ENCODE results near the gene SYCE3. TPM values are rescaled to one million over a fixed set of nuclear protein-coding genes. Genes with fewer than 3 reads are reported as not detected.

Gene SYCE3
- total and polyA plus RNA-seq, 2 donors (not counting 3 experiments of a cell fraction or from before 2014, with no cell fraction given): not detected

DNA sequence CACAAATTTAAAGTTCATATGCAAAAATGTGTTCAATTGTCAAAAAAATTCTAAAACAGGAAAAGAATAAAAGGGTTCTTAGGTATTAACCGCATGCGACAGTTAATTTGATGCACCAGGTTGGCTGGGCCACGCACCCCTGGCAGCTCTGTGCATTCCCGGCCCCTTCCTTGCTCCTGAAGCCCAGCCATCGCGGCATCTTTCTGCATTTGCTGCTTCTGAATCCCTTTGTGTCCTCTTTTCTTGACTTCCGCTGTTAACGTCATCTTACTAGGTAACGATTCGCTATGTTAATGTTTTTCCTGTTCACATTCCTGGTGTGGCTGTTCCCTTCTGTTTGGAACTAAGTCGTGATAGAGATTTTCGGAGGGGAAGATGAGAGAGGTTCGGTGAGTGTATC is 25.0 kb downstream of the SYCE3 start:
- Histone ChIP-seq H3K9ac (replicated peaks; ENCODE audit: extremely low read depth, insufficient read depth, low read length) (no peak overlapping the region), H3K79me2 (ENCODE audit: control insufficient read depth, insufficient read depth, low read length) (no peaks in the 10 kb centered on the region), H3K4me2 (ENCODE audit: insufficient read depth, low read length) (no peak overlapping the region), H3K4me1 (ENCODE audit: control insufficient read depth, extremely low read depth, insufficient read depth, low read length) (no peaks in the 10 kb centered on the region), H4K20me1 (replicated peaks; ENCODE audit: control insufficient read depth, extremely low read depth, insufficient read depth, low read length) (no peaks in the 10 kb centered on the region), H3K9me3 (replicated peaks; ENCODE audit: control insufficient read depth, insufficient read depth, low read length) (no peaks in the 10 kb centered on the region), H3K27me3 (ENCODE audit: control insufficient read depth in 2 of 2, insufficient read depth in 2 of 2, low read length in 2 of 2) (peaks cover 0 to 1% of the 10 kb centered on the region in 2 experiments), H3K9me1 (replicated peaks; ENCODE audit: control insufficient read depth, extremely low read depth, insufficient read depth, low read length) (no peaks in the 10 kb centered on the region), H2AFZ (ENCODE audit: low read depth, low read length) (no peak overlapping the region), H3K4me3 (replicated peaks in 1 of 3; ENCODE audit: insufficient read depth in 1 of 3, low read depth in 1 of 3, low read length in 3 of 3) (no peak overlapping the region), H3K27ac (ENCODE audit: insufficient read depth, low read depth, low read length) (no peak overlapping the region), H3K36me3 (ENCODE audit: control insufficient read depth in 2 of 2, extremely low read depth in 1 of 2, insufficient read depth in 2 of 2, low read length in 2 of 2) (no peaks in the 10 kb centered on the region)
- dilution Hi-C loops (cut with MboI; ENCODE audit: extremely low pct_ligation_motif_present, low sequenced_read_pairs) (no loop called here), intact Hi-C loops (cut with micrococcal nuclease) (no loop called here)
- FAIRE-seq (no peak), DNase-seq (ENCODE audit: low read depth, low spot score) (no peak)
- ChIA-PET CTCF (interaction anchor here (0.9 kb wide), 1 partner anchor 12 kb away, joined by 3 read pairs; the partner anchor contains the start of gene SCO2), POLR2A (no interaction called here)
- TF ChIP-seq MYC (IDR thresholded peaks at IDR 0.05; ENCODE audit: low read depth, low read length) (no peak), EZH2 (IDR thresholded peaks at IDR 0.05; ENCODE audit: borderline replicate concordance, low read depth, low read length, severe bottlenecking) (no peak), JUN (IDR thresholded peaks at IDR 0.05; ENCODE audit: borderline replicate concordance, insufficient read depth, insufficient read length, low read depth) (no peak), FOS (IDR thresholded peaks at IDR 0.05; ENCODE audit: borderline replicate concordance, insufficient read depth, low read length) (no peak), GATA2 (IDR thresholded peaks at IDR 0.05; ENCODE audit: insufficient read depth, insufficient read length, low read depth, low read length) (no peak), POLR2AphosphoS5 (IDR thresholded peaks at IDR 0.05; ENCODE audit: insufficient read depth, low read depth, low read length) (no peak), POLR2A (IDR thresholded peaks at IDR 0.05; ENCODE audit: low read depth, low read length) (no peak)
- TF ChIP-seq, protein P1, sequence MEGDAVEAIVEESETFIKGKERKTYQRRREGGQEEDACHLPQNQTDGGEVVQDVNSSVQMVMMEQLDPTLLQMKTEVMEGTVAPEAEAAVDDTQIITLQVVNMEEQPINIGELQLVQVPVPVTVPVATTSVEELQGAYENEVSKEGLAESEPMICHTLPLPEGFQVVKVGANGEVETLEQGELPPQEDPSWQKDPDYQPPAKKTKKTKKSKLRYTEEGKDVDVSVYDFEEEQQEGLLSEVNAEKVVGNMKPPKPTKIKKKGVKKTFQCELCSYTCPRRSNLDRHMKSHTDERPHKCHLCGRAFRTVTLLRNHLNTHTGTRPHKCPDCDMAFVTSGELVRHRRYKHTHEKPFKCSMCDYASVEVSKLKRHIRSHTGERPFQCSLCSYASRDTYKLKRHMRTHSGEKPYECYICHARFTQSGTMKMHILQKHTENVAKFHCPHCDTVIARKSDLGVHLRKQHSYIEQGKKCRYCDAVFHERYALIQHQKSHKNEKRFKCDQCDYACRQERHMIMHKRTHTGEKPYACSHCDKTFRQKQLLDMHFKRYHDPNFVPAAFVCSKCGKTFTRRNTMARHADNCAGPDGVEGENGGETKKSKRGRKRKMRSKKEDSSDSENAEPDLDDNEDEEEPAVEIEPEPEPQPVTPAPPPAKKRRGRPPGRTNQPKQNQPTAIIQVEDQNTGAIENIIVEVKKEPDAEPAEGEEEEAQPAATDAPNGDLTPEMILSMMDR (IDR thresholded peaks at IDR 0.05; ENCODE audit: extremely low read depth in 1 of 2, insufficient read depth in 1 of 2, low read depth in 1 of 2, low read length in 2 of 2): no peak
- TF ChIP-seq, protein P2, sequence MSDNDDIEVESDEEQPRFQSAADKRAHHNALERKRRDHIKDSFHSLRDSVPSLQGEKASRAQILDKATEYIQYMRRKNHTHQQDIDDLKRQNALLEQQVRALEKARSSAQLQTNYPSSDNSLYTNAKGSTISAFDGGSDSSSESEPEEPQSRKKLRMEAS (IDR thresholded peaks at IDR 0.05; ENCODE audit: insufficient read depth, insufficient read length): no peak
- BruUV-seq (replicated peaks): no TSS peak
